ENCODE data around the gene HBQ1. TPM values are rescaled to one million over a fixed set of nuclear protein-coding genes. Genes with fewer than 3 reads are reported as not detected.

The HBQ1 gene
- total RNA-seq, 1 experiment from 2014 or later, result not detected

DNA sequence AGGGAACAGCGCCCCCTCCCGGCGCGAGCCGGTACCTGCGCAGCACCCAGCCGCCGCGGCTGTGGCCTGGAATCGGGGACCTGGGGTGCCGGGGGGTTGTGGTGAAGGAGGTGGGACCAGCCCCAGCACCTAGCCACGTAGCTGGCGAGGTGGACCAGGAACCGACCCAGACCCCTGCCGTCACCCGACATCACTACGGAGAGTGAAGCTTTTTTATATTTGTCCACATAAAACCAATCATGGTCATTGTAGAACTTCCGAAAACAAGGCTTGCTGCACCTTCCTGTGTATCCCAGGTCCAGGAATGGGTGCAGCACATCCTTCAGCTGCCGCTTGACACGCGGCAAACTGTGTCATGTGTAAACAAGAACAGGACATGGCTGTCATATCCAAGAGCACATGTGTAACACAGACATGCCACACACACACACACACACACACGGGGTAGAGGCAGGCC lies 1.3 kb downstream of the HBQ1 start:
- Histone ChIP-seq H3K4me3 (ENCODE audit: low read length) (0 out of 2 replicates have a peak overlapping the region, but pooled peaks have one; percentile 42), H3K27ac (ENCODE audit: low read length) (no peak overlapping the region), H3K79me2 (ENCODE audit: low read length) (no peaks in the 10 kb centered on the region), H3K4me2 (ENCODE audit: low read length) (no peak overlapping the region), H3K36me3 (ENCODE audit: low read depth, low read length) (no peaks in the 10 kb centered on the region), H3K9me3 (ENCODE audit: low read length) (no peaks in the 10 kb centered on the region), H3K9ac (ENCODE audit: low read length) (no peak overlapping the region), H3K27me3 (ENCODE audit: low read length) (peaks cover 10% of the 10 kb centered on the region), H4K20me1 (ENCODE audit: low read length) (no peaks in the 10 kb centered on the region), H3K4me1 (ENCODE audit: insufficient read depth, low read length) (peaks cover 5% of the 10 kb centered on the region; the same call in 1 of the 2 replicates), H3K9me2 (replicated peaks; ENCODE audit: low read length) (no peaks in the 10 kb centered on the region), H3F3A (ENCODE audit: low read length, unreplicated experiment) (no peaks in the 10 kb centered on the region), H2AFZ (ENCODE audit: low read length) (no peak overlapping the region)
- TF ChIP-seq, protein P1, sequence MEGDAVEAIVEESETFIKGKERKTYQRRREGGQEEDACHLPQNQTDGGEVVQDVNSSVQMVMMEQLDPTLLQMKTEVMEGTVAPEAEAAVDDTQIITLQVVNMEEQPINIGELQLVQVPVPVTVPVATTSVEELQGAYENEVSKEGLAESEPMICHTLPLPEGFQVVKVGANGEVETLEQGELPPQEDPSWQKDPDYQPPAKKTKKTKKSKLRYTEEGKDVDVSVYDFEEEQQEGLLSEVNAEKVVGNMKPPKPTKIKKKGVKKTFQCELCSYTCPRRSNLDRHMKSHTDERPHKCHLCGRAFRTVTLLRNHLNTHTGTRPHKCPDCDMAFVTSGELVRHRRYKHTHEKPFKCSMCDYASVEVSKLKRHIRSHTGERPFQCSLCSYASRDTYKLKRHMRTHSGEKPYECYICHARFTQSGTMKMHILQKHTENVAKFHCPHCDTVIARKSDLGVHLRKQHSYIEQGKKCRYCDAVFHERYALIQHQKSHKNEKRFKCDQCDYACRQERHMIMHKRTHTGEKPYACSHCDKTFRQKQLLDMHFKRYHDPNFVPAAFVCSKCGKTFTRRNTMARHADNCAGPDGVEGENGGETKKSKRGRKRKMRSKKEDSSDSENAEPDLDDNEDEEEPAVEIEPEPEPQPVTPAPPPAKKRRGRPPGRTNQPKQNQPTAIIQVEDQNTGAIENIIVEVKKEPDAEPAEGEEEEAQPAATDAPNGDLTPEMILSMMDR (conservative IDR thresholded peaks at IDR 0.05; ENCODE audit: low read depth, low read length), result peak; percentile 83
- TF ChIP-seq EZH2 (IDR thresholded peaks at IDR 0.05; ENCODE audit: low read length, unreplicated experiment), result no peak
- ChIA-PET POLR2A (ENCODE audit: unreplicated experiment) (no interaction called here), CTCF (interaction anchor here (0.7 kb wide), 1 partner anchor 125 kb away, joined by 3 read pairs; no protein-coding TSS in a partner anchor)
- BruUV-seq (replicated peaks), result no TSS peak
- intact Hi-C loops (cut with micrococcal nuclease), result loop anchor here (2.0 kb wide), 1 partner anchor 75 kb away; no protein-coding TSS in a partner anchor
- peak; percentile 27 for ATAC-seq
- DNase-seq, result peak; percentile 68

DNA sequence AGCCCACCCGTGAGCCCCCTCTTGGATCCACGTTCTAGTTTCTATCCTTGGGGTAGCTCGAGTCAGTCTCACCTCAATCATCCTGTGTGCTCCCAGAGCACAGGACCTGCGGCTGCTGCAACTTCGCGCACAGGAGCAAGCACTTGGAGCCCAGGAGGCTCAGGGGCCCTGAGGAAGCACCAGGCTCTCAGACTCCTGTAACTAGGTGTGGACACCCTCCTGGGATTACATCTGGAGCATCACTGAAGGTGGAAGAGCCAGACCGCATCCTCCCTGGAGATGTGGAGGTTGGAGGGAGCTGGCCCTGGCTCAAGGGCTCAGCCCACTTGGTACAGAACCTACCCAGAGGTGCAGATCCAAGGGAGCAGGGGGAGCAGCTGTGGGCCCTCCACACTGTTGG lies 2.7 kb downstream of the HBQ1 start:
- Histone ChIP-seq H3K4me2 (ENCODE audit: low read length) (no peak overlapping the region), H4K20me1 (ENCODE audit: low read length) (no peaks in the 10 kb centered on the region), H2AFZ (ENCODE audit: low read length) (no peak overlapping the region), H3K4me1 (ENCODE audit: insufficient read depth, low read length) (peaks cover 5% of the 10 kb centered on the region; the same call in 1 of the 2 replicates), H3F3A (ENCODE audit: low read length, unreplicated experiment) (no peaks in the 10 kb centered on the region), H3K9me3 (ENCODE audit: low read length) (no peaks in the 10 kb centered on the region), H3K27ac (ENCODE audit: low read length) (no peak overlapping the region), H3K4me3 (ENCODE audit: low read length) (no peak overlapping the region), H3K79me2 (ENCODE audit: low read length) (no peaks in the 10 kb centered on the region), H3K27me3 (ENCODE audit: low read length) (peaks cover 1% of the 10 kb centered on the region), H3K36me3 (ENCODE audit: low read depth, low read length) (peaks cover 4% of the 10 kb centered on the region; the same call in 1 of the 2 replicates), H3K9ac (ENCODE audit: low read length) (no peak overlapping the region), H3K9me2 (replicated peaks; ENCODE audit: low read length) (no peaks in the 10 kb centered on the region)
- ChIA-PET POLR2A (ENCODE audit: unreplicated experiment) (no interaction called here), CTCF (interaction anchor here (0.6 kb wide), 1 partner anchor 86 kb away, joined by 6 read pairs; no protein-coding TSS in a partner anchor)
- DNase-seq (no peak), ATAC-seq (no peak)
- TF ChIP-seq, protein P1 (conservative IDR thresholded peaks at IDR 0.05; ENCODE audit: low read depth, low read length), result no peak
- TF ChIP-seq EZH2 (IDR thresholded peaks at IDR 0.05; ENCODE audit: low read length, unreplicated experiment) (no peak), EZH2phosphoT487 (IDR thresholded peaks at IDR 0.05; ENCODE audit: borderline replicate concordance, low read length) (no peak)
- intact Hi-C loops (cut with micrococcal nuclease), result no loop called here
- BruUV-seq (replicated peaks), result no TSS peak

DNA sequence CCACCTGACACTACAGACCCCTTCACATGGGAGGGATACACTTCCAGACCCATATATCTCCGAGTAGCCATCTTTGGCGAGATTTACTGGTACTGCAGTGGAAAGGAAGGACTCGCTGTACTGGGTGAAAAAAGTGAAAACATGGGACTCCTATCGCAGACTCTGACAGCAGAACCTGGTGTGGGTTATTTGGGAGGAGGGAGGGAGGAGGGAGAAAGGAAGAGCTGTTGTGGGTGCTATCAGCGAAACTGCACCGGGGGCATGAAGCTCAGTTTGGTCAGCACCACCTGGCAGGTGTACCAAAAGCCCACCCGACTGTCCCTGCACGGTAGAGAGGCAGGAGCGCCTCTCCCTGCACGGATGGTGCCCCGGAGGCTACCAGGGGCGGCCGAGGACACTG lies 5.0 kb downstream of the HBQ1 start:
- intact Hi-C loops (cut with micrococcal nuclease), result no loop called here
- no peaks in the 10 kb centered on the region for H4K20me1 ChIP-seq (ENCODE audit: low read length)
- no peaks in the 10 kb centered on the region for H3K79me2 ChIP-seq (ENCODE audit: low read length)
- ChIA-PET CTCF (no interaction called here), POLR2A (ENCODE audit: unreplicated experiment) (no interaction called here)
- H3K9me2 ChIP-seq (replicated peaks; ENCODE audit: low read length), result no peaks in the 10 kb centered on the region
- no peak for TF ChIP-seq EZH2 (IDR thresholded peaks at IDR 0.05; ENCODE audit: low read length, unreplicated experiment)
- TF ChIP-seq EZH2phosphoT487 (IDR thresholded peaks at IDR 0.05; ENCODE audit: borderline replicate concordance, low read length), result no peak
- TF ChIP-seq, protein P1 (conservative IDR thresholded peaks at IDR 0.05; ENCODE audit: low read depth, low read length), result no peak
- H3K4me3 ChIP-seq (ENCODE audit: low read length), result no peak overlapping the region
- no peak for DNase-seq
- no TSS peak for BruUV-seq (replicated peaks)
- no peak overlapping the region for H3K9ac ChIP-seq (ENCODE audit: low read length)
- no peaks in the 10 kb centered on the region for H3K9me3 ChIP-seq (ENCODE audit: low read length)
- peaks cover 11% of the 10 kb centered on the region for H3K36me3 ChIP-seq (ENCODE audit: low read depth, low read length)
- no peaks in the 10 kb centered on the region for H3F3A ChIP-seq (ENCODE audit: low read length, unreplicated experiment)
- no peak for ATAC-seq
- H3K4me2 ChIP-seq (ENCODE audit: low read length), result no peak overlapping the region
- H3K4me1 ChIP-seq (ENCODE audit: insufficient read depth, low read length), result peaks cover 5% of the 10 kb centered on the region; the same call in 1 of the 2 replicates
- no peak overlapping the region for H2AFZ ChIP-seq (ENCODE audit: low read length)
- H3K27me3 ChIP-seq (ENCODE audit: low read length), result no peaks in the 10 kb centered on the region
- no peak overlapping the region for H3K27ac ChIP-seq (ENCODE audit: low read length)
